ENCODE data around the gene CRYL1.

GRCh38 chr13:20410726-20411125 is 114.9 kb downstream of the CRYL1 start:
- TF ChIP-seq REST (IDR thresholded peaks at IDR 0.05; ENCODE audit: insufficient read depth in 1 of 2, low read depth in 2 of 2, low read length in 2 of 2) (no peak), TAF1 (IDR thresholded peaks at IDR 0.05; ENCODE audit: borderline replicate concordance, insufficient read depth, low read length) (no peak), POLR2AphosphoS5 (IDR thresholded peaks at IDR 0.05; ENCODE audit: low read depth, low read length) (no peak)
